CD4-positive, alpha-beta T cell (primary cell): ENCODE measurements around the gene HELZ2. TPM values are rescaled to one million over a fixed set of nuclear protein-coding genes. Genes with fewer than 3 reads are reported as not detected.

Source experiments
- ATAC-seq: fragments of 200-7000 bp; cut with Tn5 transposase; one replicate; pipeline ENCODE4 v1.10.0; 2022; ENCODE audit warnings: mild to moderate bottlenecking; ENCODE audit not compliant: poor library complexity
- CTCF ChIA-PET: fragments of 350-600 bp; sonication (Branson Sonifier 250); formaldehyde crosslinking; loops from one replicate; lab custom pipeline; 2021; ENCODE audit warnings: antibody characterized with exemption, inconsistent platforms; lab: Charles Lee
- POLR2A ChIA-PET: fragments of 350-600 bp; sonication (Branson Sonifier 250); formaldehyde crosslinking; loops from one replicate; lab custom pipeline; 2021; ENCODE audit warnings: antibody characterized with exemption, inconsistent platforms; lab: Charles Lee
- DNase-seq, 14 experiments: peaks; one replicate each; pipeline ENCODE4 v3.0.0-alpha.2; 2013 to 2020; ENCODE audit warnings: mixed read lengths in 2 of 14
- H3K27ac ChIP-seq, 2 donors: one replicate each; pipeline versions ENCODE4 v1.5.1 to v1.7.0; 2013; ENCODE audit warnings: low read length in 2 of 2, low read depth in 1 of 2, mild to moderate bottlenecking in 1 of 2
- H3K27me3 ChIP-seq, 2 experiments: 1 replicate in 1 of 2; 2 replicates in 1 of 2; pipeline versions ENCODE4 v1.6.1 to v1.7.0; 2013; ENCODE audit warnings: low read length in 2 of 2, control low read depth in 1 of 2, mild to moderate bottlenecking in 1 of 2, moderate library complexity in 1 of 2; ENCODE audit not compliant: insufficient read depth in 2 of 2, control insufficient read depth in 1 of 2
- H3K36me3 ChIP-seq: one replicate; pipeline ENCODE4 v1.6.1; 2013; ENCODE audit warnings: low read length, control low read depth; ENCODE audit not compliant: insufficient read depth
- H3K4me1 ChIP-seq: one replicate; pipeline ENCODE4 v1.6.1; 2013; ENCODE audit warnings: low read length, control low read depth; ENCODE audit not compliant: insufficient read depth
- H3K4me3 ChIP-seq: one replicate; pipeline ENCODE4 v1.5.1; 2013; ENCODE audit warnings: mild to moderate bottlenecking, low read length, moderate library complexity
- H3K9me3 ChIP-seq, 2 experiments: 1 replicate in 1 of 2; 2 replicates in 1 of 2; pipeline versions ENCODE4 v1.6.1 to v1.7.0; 2013; ENCODE audit warnings: low read length in 2 of 2, mild to moderate bottlenecking in 2 of 2, control low read depth in 1 of 2, moderate library complexity in 1 of 2; ENCODE audit not compliant: control insufficient read depth in 1 of 2, insufficient read depth in 1 of 2
- H3K27ac Mint-ChIP-seq: one replicate; pipeline ENCODE4 v1.8.0; 2020; ENCODE audit warnings: mixed read lengths
- H3K27me3 Mint-ChIP-seq: one replicate; pipeline ENCODE4 v1.8.0; 2021; ENCODE audit warnings: mixed read lengths
- H3K36me3 Mint-ChIP-seq: one replicate; pipeline ENCODE4 v1.8.0; 2021; ENCODE audit warnings: low read depth, mixed read lengths
- H3K4me1 Mint-ChIP-seq: one replicate; pipeline ENCODE4 v1.8.0; 2021; ENCODE audit warnings: low read depth, mixed read lengths
- H3K4me3 Mint-ChIP-seq: one replicate; pipeline ENCODE4 v1.8.0; 2020; ENCODE audit warnings: mild to moderate bottlenecking, mixed read lengths
- H3K9me3 Mint-ChIP-seq: one replicate; pipeline ENCODE4 v1.8.0; 2020; ENCODE audit warnings: mixed read lengths
- intact Hi-C, 2 experiments: fragments of 100-400 bp; cut with DNase I in 1 of 2; cut with micrococcal nuclease in 1 of 2; formaldehyde crosslinking; loops; one replicate each; pipeline versions ENCODE4 v1.15.1 to v1.9.0; 2023 to 2025; cut with DNase I, micrococcal nuclease
- total RNA-seq, 174 experiments: library from RNA in 2 of 174; stranded (reverse) in 2 of 174; gene quantifications; one replicate each; pipeline ENCODE4 v1.2.3 and lab custom pipeline; 2021 to 2026
- TF ChIP-seq, protein P1 (sequence below): fragments of 200-600 bp; IDR thresholded peaks from one replicate; pipeline ENCODE4 v1.8.0; 2022; ENCODE audit warnings: antibody characterized with exemption, mild to moderate bottlenecking

HELZ2 gene
- total RNA-seq, 2 experiments from 2014 or later: 57.7 to 59.6 TPM

DNA sequence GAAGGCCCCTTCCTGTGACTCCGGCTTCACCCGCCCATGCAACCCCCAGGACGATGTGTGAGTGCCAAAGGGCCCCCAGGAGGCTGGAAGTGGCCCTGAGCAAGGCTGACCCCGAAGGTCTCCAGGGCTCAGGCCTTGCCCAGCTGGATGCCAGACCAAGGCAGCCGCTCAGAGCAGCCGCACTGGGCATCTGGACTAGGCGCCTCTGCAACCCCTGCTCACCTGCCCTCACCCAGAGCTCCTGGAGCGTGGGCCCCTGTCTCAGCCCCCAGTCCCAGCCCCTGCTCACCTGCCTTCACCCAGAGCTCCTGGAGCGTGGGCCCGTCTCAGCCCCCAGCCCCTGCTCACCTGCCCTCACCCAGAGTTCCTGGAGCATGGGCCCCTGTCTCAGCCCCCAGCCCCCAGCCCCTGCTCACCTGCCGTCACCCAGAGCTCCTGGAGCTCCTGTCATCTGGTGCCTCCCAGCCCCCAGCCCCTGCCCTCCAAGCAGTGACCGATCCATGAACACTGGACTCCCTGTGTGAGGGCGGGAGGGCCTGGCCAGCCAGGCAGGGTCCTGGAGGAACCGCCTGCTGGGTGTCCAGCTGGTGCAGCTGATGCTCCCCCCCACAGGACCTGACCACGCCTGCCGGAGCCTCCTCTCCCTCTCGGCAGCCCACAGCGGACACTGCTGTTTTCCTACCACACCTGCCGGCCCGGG is 27.6 kb downstream of the HELZ2 start:
- Mint-ChIP-seq H3K4me3 (no peak overlapping the region), H3K36me3 (no peaks in the 10 kb centered on the region), H3K27ac (no peak overlapping the region), H3K27me3 (no peaks in the 10 kb centered on the region), H3K9me3 (no peaks in the 10 kb centered on the region), H3K4me1 (peaks cover 5% of the 10 kb centered on the region)
- TF ChIP-seq, protein P1, sequence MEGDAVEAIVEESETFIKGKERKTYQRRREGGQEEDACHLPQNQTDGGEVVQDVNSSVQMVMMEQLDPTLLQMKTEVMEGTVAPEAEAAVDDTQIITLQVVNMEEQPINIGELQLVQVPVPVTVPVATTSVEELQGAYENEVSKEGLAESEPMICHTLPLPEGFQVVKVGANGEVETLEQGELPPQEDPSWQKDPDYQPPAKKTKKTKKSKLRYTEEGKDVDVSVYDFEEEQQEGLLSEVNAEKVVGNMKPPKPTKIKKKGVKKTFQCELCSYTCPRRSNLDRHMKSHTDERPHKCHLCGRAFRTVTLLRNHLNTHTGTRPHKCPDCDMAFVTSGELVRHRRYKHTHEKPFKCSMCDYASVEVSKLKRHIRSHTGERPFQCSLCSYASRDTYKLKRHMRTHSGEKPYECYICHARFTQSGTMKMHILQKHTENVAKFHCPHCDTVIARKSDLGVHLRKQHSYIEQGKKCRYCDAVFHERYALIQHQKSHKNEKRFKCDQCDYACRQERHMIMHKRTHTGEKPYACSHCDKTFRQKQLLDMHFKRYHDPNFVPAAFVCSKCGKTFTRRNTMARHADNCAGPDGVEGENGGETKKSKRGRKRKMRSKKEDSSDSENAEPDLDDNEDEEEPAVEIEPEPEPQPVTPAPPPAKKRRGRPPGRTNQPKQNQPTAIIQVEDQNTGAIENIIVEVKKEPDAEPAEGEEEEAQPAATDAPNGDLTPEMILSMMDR: no peak
- Histone ChIP-seq H3K9me3 (no peaks in the 10 kb centered on the region), H3K27me3 (peaks cover 3 to 5% of the 10 kb centered on the region in 2 experiments), H3K4me1 (peaks cover 11% of the 10 kb centered on the region), H3K27ac (no peak overlapping the region), H3K36me3 (no peaks in the 10 kb centered on the region), H3K4me3 (no peak overlapping the region)
- ATAC-seq (no peak), DNase-seq (no peak)
- CTCF ChIA-PET: no interaction called here
- POLR2A ChIA-PET: interaction anchor here (0.5 to 1.2 kb wide), 3 partner anchors 9 to 112 kb away, joined by 3 to 4 read pairs (median 3); partner anchors contain the start of genes PTK6 and RTEL1
- intact Hi-C loops: no loop called here

DNA sequence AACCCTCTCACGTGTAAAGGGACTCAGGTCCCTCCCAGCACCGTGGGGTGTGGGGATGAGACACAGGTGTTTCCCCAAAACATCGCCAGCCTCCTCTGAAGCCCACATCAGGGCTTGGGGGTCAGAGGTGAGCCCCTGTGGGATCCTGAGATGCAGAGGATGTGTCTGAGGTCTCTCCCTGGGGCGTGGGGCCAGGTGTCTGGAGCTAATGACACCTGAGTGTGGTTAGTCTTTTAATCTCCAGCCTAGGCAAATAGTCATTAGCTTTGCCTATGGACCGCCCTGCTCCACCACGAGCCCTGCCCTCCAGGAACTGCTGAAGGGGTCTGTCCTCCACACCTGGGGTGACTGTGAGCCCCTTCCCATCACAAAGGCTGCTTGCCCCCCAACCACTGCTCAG is 28.2 kb downstream of the HELZ2 start:
- Mint-ChIP-seq H3K27me3 (no peaks in the 10 kb centered on the region), H3K4me1 (no peaks in the 10 kb centered on the region), H3K36me3 (no peaks in the 10 kb centered on the region), H3K9me3 (no peaks in the 10 kb centered on the region), H3K4me3 (no peak overlapping the region), H3K27ac (no peak overlapping the region)
- Histone ChIP-seq H3K4me1 (peaks cover 11% of the 10 kb centered on the region), H3K4me3 (no peak overlapping the region), H3K9me3 (no peaks in the 10 kb centered on the region), H3K27me3 (peaks cover 3 to 5% of the 10 kb centered on the region in 2 experiments), H3K27ac (no peak overlapping the region), H3K36me3 (no peaks in the 10 kb centered on the region)
- intact Hi-C loops: no loop called here
- POLR2A ChIA-PET: interaction anchor here (0.5 to 1.6 kb wide), 4 partner anchors 8 to 112 kb away, joined by 3 to 4 read pairs (median 3); partner anchors contain the start of genes GMEB2, PTK6 and RTEL1
- ATAC-seq (no peak), DNase-seq (no peak)
- TF ChIP-seq, protein P1: no peak
- CTCF ChIA-PET: no interaction called here

DNA sequence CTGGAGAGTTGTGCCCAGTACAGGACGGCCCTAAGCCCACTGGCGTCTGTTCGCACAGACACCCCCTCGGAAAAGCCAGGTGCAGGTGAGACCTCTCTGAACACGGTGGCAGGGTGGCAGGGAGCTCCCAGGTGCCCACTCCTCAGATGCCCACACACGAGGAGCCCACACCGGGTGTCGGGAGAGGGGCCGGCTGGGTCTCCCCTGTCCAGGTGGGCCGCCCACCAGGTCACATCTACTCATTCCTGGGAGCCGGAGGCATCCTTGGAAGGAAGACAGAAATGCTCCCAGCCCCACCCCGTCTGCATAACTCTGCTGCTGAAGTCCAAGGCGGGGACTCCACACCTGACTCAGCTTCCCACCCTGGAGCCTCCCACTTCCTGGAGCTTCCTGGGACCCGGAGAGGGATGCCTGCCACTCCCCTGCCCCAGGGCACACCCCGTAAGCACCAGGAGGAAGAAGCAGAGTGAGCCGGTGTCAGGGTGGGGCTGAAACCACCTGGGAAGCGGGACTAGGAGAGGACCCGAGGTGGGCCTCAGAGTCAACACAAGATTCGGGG is 29.0 kb downstream of the HELZ2 start:
- Mint-ChIP-seq H3K27ac (no peak overlapping the region), H3K4me1 (no peaks in the 10 kb centered on the region), H3K9me3 (no peaks in the 10 kb centered on the region), H3K4me3 (no peak overlapping the region), H3K36me3 (no peaks in the 10 kb centered on the region), H3K27me3 (no peaks in the 10 kb centered on the region)
- intact Hi-C loops: no loop called here
- TF ChIP-seq, protein P1: no peak
- POLR2A ChIA-PET: interaction anchor here (0.6 to 1.6 kb wide), 2 partner anchors 74 to 82 kb away, joined by 3 read pairs; partner anchors contain the start of gene GMEB2
- CTCF ChIA-PET: no interaction called here
- Histone ChIP-seq H3K36me3 (no peaks in the 10 kb centered on the region), H3K27ac (no peak overlapping the region), H3K4me1 (peaks cover 11% of the 10 kb centered on the region), H3K9me3 (no peaks in the 10 kb centered on the region), H3K4me3 (no peak overlapping the region), H3K27me3 (peaks cover 3 to 5% of the 10 kb centered on the region in 2 experiments)
- ATAC-seq: no peak
- no peak for DNase-seq
